Activated naive CD8-positive, alpha-beta T cell (primary cell): ENCODE measurements around the gene NELFB.

ENCODE experiments used
- H3K27ac Mint-ChIP-seq: one replicate; pipeline ENCODE4 v1.8.0; 2021; ENCODE audit warnings: mixed read lengths
- H3K27me3 Mint-ChIP-seq: one replicate; pipeline ENCODE4 v1.8.0; 2021; ENCODE audit warnings: mixed read lengths
- H3K36me3 Mint-ChIP-seq: one replicate; pipeline ENCODE4 v1.8.0; 2021; ENCODE audit warnings: mixed read lengths
- H3K4me1 Mint-ChIP-seq: one replicate; pipeline ENCODE4 v1.8.0; 2021; ENCODE audit warnings: low read depth, mixed read lengths
- H3K4me3 Mint-ChIP-seq: one replicate; pipeline ENCODE4 v1.8.0; 2021; ENCODE audit warnings: mild to moderate bottlenecking, mixed read lengths
- H3K9me3 Mint-ChIP-seq: one replicate; pipeline ENCODE4 v1.8.0; 2021; ENCODE audit warnings: low read depth, mixed read lengths

NELFB gene

GRCh38 chr9:137220317-137221094 is 34.6 kb upstream of the NELFB start:
- H3K36me3 Mint-ChIP-seq = no peaks in the 10 kb centered on the region
- H3K4me1 Mint-ChIP-seq = peaks cover 2% of the 10 kb centered on the region
- H3K27ac Mint-ChIP-seq = no peak overlapping the region
- H3K4me3 Mint-ChIP-seq = peak overlapping the region; percentile 52
- no peaks in the 10 kb centered on the region for H3K9me3 Mint-ChIP-seq
- no peaks in the 10 kb centered on the region for H3K27me3 Mint-ChIP-seq

- H3K9me3 Mint-ChIP-seq = no peaks in the 10 kb centered on the region
- no peaks in the 10 kb centered on the region for H3K36me3 Mint-ChIP-seq
- peaks cover 2% of the 10 kb centered on the region for H3K4me1 Mint-ChIP-seq
- H3K27me3 Mint-ChIP-seq = no peaks in the 10 kb centered on the region
- H3K4me3 Mint-ChIP-seq = peak overlapping the region; percentile 52
- no peak overlapping the region for H3K27ac Mint-ChIP-seq
These were observed 34.0 kb upstream of the NELFB start for GRCh38 chr9:137221095-137221505.

GRCh38 chr9:137221506-137222111 is 33.5 kb upstream of the NELFB start:
- Mint-ChIP-seq H3K27me3 (no peaks in the 10 kb centered on the region), H3K36me3 (no peaks in the 10 kb centered on the region), H3K9me3 (no peaks in the 10 kb centered on the region), H3K27ac (no peak overlapping the region), H3K4me3 (no peak overlapping the region), H3K4me1 (peaks cover 2% of the 10 kb centered on the region)

- Mint-ChIP-seq H3K4me1 (peaks cover 2% of the 10 kb centered on the region), H3K36me3 (no peaks in the 10 kb centered on the region), H3K9me3 (no peaks in the 10 kb centered on the region), H3K27me3 (no peaks in the 10 kb centered on the region), H3K27ac (no peak within 1 kb of the TSS), H3K4me3 (peak within 1 kb of the TSS; percentile 80)
These were observed 32.7 kb upstream of the NELFB start, which contains the start of gene RNF208 for GRCh38 chr9:137222190-137223077. Gene RNF208, minus strand, starts transcription at chr9:137222240. Its CDS starts 1,028 bp downstream, at chr9:137221212.

GRCh38 chr9:137223078-137223970 is 31.8 kb upstream of the NELFB start:
- Mint-ChIP-seq H3K36me3 (no peaks in the 10 kb centered on the region), H3K27ac (peak overlapping the region; percentile 50), H3K4me1 (peaks cover 5% of the 10 kb centered on the region), H3K4me3 (peak overlapping the region; percentile 80), H3K27me3 (peaks cover 2% of the 10 kb centered on the region), H3K9me3 (no peaks in the 10 kb centered on the region)

- no peaks in the 10 kb centered on the region for H3K9me3 Mint-ChIP-seq
- H3K4me1 Mint-ChIP-seq = peaks cover 5% of the 10 kb centered on the region
- peak within 1 kb of the TSS; percentile 50 for H3K27ac Mint-ChIP-seq
- peak within 1 kb of the TSS; percentile 80 for H3K4me3 Mint-ChIP-seq
- peaks cover 2% of the 10 kb centered on the region for H3K27me3 Mint-ChIP-seq
- no peaks in the 10 kb centered on the region for H3K36me3 Mint-ChIP-seq
These were observed 30.1 kb upstream of the NELFB start, which contains the start of gene CYSRT1 for GRCh38 chr9:137224830-137225694. Gene CYSRT1, plus strand, starts transcription at chr9:137225174. Its CDS starts 448 bp downstream, at chr9:137225622.

GRCh38 chr9:137225699-137226331 is 29.3 kb upstream of the NELFB start:
- Mint-ChIP-seq H3K9me3 (no peaks in the 10 kb centered on the region), H3K4me1 (peaks cover 5% of the 10 kb centered on the region), H3K27me3 (peaks cover 2% of the 10 kb centered on the region), H3K36me3 (no peaks in the 10 kb centered on the region), H3K4me3 (no peak overlapping the region), H3K27ac (no peak overlapping the region)

- Mint-ChIP-seq H3K4me3 (no peak overlapping the region), H3K9me3 (no peaks in the 10 kb centered on the region), H3K27ac (no peak overlapping the region), H3K4me1 (peaks cover 5% of the 10 kb centered on the region), H3K36me3 (no peaks in the 10 kb centered on the region), H3K27me3 (peaks cover 2% of the 10 kb centered on the region)
These were observed 28.6 kb upstream of the NELFB start for GRCh38 chr9:137226338-137227053.

GRCh38 chr9:137227054-137227852 is 27.9 kb upstream of the NELFB start, which contains the start of gene RNF224:
Gene RNF224, plus strand, starts transcription at chr9:137227502. Its CDS starts 834 bp downstream, at chr9:137228336.
- H3K9me3 Mint-ChIP-seq = no peaks in the 10 kb centered on the region
- H3K36me3 Mint-ChIP-seq = no peaks in the 10 kb centered on the region
- peaks cover 2% of the 10 kb centered on the region for H3K27me3 Mint-ChIP-seq
- H3K4me1 Mint-ChIP-seq = peaks cover 5% of the 10 kb centered on the region
- H3K27ac Mint-ChIP-seq = no peak within 1 kb of the TSS
- H3K4me3 Mint-ChIP-seq = no peak within 1 kb of the TSS

- H3K36me3 Mint-ChIP-seq = no peaks in the 10 kb centered on the region
- H3K27ac Mint-ChIP-seq = no peak overlapping the region
- H3K4me3 Mint-ChIP-seq = no peak overlapping the region
- no peaks in the 10 kb centered on the region for H3K9me3 Mint-ChIP-seq
- H3K27me3 Mint-ChIP-seq = peaks cover 2% of the 10 kb centered on the region
- peaks cover 5% of the 10 kb centered on the region for H3K4me1 Mint-ChIP-seq
These were observed 27.1 kb upstream of the NELFB start for GRCh38 chr9:137227853-137228505.

GRCh38 chr9:137228506-137228967 is 26.6 kb upstream of the NELFB start:
- Mint-ChIP-seq H3K27ac (no peak overlapping the region), H3K36me3 (no peaks in the 10 kb centered on the region), H3K9me3 (no peaks in the 10 kb centered on the region), H3K27me3 (peaks cover 2% of the 10 kb centered on the region), H3K4me1 (peaks cover 5% of the 10 kb centered on the region), H3K4me3 (no peak overlapping the region)
